ENCODE data around the gene ATG9A.

Gene ATG9A

DNA sequence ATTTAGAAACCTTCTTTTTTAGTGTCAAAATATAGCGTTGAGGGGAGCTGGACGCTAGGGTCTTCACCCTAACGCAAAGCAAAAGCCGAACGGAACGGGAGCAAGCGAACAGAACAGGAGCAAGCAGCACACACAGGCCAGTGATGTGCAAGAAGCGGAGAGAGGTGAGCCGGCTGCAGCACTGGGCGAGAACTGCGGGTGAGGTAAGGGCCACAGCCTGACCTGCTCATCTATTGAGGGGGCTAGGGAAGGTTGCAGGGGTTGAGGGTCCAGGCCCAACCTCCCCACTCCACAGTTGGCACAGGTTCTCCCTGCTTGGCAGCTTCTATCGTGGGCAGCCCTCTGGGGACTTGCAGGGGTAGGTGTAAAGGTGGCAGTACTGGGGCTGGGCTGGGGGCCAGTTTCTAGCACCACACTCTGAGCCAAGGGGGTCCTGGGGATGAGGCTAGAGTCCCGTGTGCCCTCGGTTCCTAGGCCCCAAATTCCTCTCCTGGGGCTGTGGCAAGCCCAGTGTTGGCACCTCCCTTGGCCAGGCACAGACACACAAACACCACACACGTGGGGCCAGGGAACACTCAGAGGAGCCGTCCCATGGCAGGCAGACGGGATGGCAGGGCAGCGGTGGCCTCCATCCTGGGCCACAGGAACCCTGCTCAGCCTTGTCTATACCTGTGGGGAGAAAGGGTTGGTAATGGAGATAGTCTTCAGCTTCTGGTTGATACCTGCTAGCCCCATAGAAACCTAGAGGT is 9.5 kb downstream of the ATG9A start:
- Histone ChIP-seq H2AFZ (ENCODE audit: low read depth, low read length) (no peak overlapping the region), H3K4me3 (ENCODE audit: low read length) (no peak overlapping the region), H3K36me3 (replicated peaks; ENCODE audit: low read depth, low read length) (peaks cover 3% of the 10 kb centered on the region), H3K9me3 (ENCODE audit: insufficient read depth, low read length) (no peaks in the 10 kb centered on the region), H3K9ac (ENCODE audit: low read length) (no peak overlapping the region), H3K27ac (ENCODE audit: low read length) (no peak overlapping the region), H3K4me1 (ENCODE audit: low read length) (no peaks in the 10 kb centered on the region), H4K20me1 (ENCODE audit: insufficient read depth, low read length) (no peaks in the 10 kb centered on the region), H3K4me2 (ENCODE audit: low read length) (no peak overlapping the region), H3K79me2 (ENCODE audit: low read length) (no peaks in the 10 kb centered on the region), H3K27me3 (ENCODE audit: low read depth, low read length) (no peaks in the 10 kb centered on the region)
- TF ChIP-seq, protein P1, sequence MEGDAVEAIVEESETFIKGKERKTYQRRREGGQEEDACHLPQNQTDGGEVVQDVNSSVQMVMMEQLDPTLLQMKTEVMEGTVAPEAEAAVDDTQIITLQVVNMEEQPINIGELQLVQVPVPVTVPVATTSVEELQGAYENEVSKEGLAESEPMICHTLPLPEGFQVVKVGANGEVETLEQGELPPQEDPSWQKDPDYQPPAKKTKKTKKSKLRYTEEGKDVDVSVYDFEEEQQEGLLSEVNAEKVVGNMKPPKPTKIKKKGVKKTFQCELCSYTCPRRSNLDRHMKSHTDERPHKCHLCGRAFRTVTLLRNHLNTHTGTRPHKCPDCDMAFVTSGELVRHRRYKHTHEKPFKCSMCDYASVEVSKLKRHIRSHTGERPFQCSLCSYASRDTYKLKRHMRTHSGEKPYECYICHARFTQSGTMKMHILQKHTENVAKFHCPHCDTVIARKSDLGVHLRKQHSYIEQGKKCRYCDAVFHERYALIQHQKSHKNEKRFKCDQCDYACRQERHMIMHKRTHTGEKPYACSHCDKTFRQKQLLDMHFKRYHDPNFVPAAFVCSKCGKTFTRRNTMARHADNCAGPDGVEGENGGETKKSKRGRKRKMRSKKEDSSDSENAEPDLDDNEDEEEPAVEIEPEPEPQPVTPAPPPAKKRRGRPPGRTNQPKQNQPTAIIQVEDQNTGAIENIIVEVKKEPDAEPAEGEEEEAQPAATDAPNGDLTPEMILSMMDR (IDR thresholded peaks at IDR 0.05; ENCODE audit: low read depth, low read length) = no peak
- no peak for TF ChIP-seq EZH2phosphoT487 (IDR thresholded peaks at IDR 0.05; ENCODE audit: low read depth)

DNA sequence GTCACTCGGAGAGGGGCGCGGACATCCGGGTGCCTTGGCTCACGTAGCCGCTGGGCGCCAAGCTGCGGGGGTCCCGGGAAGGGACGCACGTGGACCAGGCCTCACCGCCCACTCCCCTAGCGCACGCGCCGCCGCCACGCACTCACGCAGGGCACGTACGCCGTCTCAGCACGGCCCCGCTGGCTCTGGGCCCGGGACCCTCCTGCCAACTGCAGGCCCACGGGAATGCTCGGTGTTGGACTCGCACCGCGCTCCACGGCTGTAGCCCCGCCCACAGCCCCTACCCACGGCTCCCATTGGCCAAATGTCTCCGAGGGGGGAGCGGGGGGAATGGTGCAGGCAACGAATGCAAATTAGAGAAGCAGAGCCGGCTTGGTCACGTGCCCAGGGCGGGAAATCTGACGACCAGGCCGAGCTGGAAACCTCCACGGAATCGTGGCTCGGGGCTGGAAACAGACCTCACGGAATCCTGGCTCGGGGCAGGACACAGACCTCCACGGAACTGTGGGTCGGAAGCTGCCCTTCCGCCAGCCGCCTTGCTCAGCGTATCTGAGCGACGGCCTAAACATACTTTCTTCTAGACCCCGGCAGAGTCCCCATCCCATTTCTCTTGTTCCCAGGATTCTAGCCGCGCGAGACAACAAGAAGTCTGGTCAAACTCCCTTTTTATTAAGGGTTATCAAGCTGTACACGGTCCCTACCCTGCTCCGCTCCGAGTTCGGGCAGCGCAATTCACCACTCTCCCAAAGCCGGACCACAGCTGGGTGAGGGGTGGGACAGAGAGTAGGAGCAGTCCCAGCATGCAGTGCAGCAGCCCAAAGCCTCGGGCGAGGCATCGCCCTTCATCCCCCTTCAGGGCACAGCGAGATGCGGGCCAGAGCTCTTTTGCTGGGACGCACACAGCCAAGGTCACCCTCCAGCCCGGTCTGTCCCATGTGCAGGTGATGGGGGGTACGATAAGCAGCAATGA is 10.4 kb downstream of the ATG9A start, which contains the start of gene ABCB6:
Gene ABCB6, minus strand, starts transcription at position 227 of the 970 bp plus-strand sequence. CDS start 285 bp downstream, outside the sequence.
- no peak within 1 kb of the TSS for H2AFZ ChIP-seq (ENCODE audit: low read depth, low read length)
- H3K36me3 ChIP-seq (replicated peaks; ENCODE audit: low read depth, low read length) = peaks cover 1% of the 10 kb centered on the region
- H3K4me3 ChIP-seq (ENCODE audit: low read length) = no peak within 1 kb of the TSS
- TF ChIP-seq, protein P1 (IDR thresholded peaks at IDR 0.05; ENCODE audit: low read depth, low read length) = no peak
- no peak for TF ChIP-seq EZH2phosphoT487 (IDR thresholded peaks at IDR 0.05; ENCODE audit: low read depth)
- no peaks in the 10 kb centered on the region for H3K9me3 ChIP-seq (ENCODE audit: insufficient read depth, low read length)
- H4K20me1 ChIP-seq (ENCODE audit: insufficient read depth, low read length) = no peaks in the 10 kb centered on the region
- no peaks in the 10 kb centered on the region for H3K27me3 ChIP-seq (ENCODE audit: low read depth, low read length)
- no peaks in the 10 kb centered on the region for H3K4me1 ChIP-seq (ENCODE audit: low read length)
- H3K79me2 ChIP-seq (ENCODE audit: low read length) = no peaks in the 10 kb centered on the region
- H3K4me2 ChIP-seq (ENCODE audit: low read length) = no peak within 1 kb of the TSS
- no peak within 1 kb of the TSS for H3K9ac ChIP-seq (ENCODE audit: low read length)
- H3K27ac ChIP-seq (ENCODE audit: low read length) = no peak within 1 kb of the TSS

DNA sequence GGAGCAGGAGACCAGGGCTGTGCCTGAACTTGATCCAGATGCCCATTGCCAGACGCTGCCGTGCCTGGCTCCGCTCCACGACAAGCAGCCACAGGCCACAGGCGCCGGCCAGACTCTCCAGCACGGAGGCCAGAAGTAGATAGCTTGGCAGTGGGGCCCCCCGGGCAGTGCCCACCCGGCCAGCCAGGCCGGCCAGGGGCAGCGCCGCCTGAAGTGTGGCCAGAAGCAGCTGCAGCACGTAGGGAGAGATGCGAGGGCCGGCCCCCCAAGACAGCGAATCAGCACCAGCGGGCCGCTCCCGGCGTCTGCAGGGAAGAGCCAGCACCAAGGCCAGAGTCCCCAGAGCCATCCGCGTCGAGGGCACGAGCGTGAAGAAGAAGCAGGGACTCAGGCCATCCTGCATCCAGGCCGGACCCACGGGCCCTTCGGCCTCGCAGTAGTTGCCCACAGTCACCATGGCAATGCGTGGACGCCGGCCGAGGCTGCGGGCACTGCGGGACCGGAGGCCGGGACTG is 11.2 kb downstream of the ATG9A start:
- Histone ChIP-seq H3K4me2 (ENCODE audit: low read length) (no peak overlapping the region), H3K9me3 (ENCODE audit: insufficient read depth, low read length) (no peaks in the 10 kb centered on the region), H4K20me1 (ENCODE audit: insufficient read depth, low read length) (no peaks in the 10 kb centered on the region), H3K36me3 (replicated peaks; ENCODE audit: low read depth, low read length) (no peaks in the 10 kb centered on the region), H3K4me3 (ENCODE audit: low read length) (no peak overlapping the region), H3K9ac (ENCODE audit: low read length) (no peak overlapping the region), H3K27me3 (ENCODE audit: low read depth, low read length) (no peaks in the 10 kb centered on the region), H3K4me1 (ENCODE audit: low read length) (no peaks in the 10 kb centered on the region), H3K27ac (ENCODE audit: low read length) (no peak overlapping the region), H3K79me2 (ENCODE audit: low read length) (no peaks in the 10 kb centered on the region), H2AFZ (ENCODE audit: low read depth, low read length) (no peak overlapping the region)
- TF ChIP-seq EZH2phosphoT487 (IDR thresholded peaks at IDR 0.05; ENCODE audit: low read depth) = no peak
- TF ChIP-seq, protein P1 (IDR thresholded peaks at IDR 0.05; ENCODE audit: low read depth, low read length) = no peak

DNA sequence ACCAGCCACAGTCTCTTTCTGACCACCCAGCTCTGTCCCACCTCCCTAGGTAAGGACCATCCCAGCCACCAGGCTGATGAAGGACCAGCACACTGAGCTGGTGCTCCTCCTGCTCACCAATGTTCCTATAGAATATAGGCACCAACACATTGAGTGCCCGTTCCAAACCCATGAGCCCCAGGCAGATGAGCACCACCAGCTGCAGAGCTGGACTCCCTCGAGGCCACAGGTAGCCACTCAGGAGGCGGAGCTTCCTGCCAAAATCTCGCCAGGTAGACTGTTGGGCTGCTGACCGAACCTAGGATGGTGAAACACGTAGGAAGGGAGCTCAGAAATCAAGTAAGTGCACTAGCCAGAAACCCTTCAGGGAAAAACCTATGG is 12.9 kb downstream of the ATG9A start:
- Histone ChIP-seq H3K79me2 (ENCODE audit: low read length) (no peaks in the 10 kb centered on the region), H2AFZ (ENCODE audit: low read depth, low read length) (no peak overlapping the region), H3K36me3 (replicated peaks; ENCODE audit: low read depth, low read length) (no peaks in the 10 kb centered on the region), H3K4me1 (ENCODE audit: low read length) (no peaks in the 10 kb centered on the region), H3K9ac (ENCODE audit: low read length) (no peak overlapping the region), H3K27ac (ENCODE audit: low read length) (no peak overlapping the region), H3K4me2 (ENCODE audit: low read length) (no peak overlapping the region), H3K27me3 (ENCODE audit: low read depth, low read length) (no peaks in the 10 kb centered on the region), H3K9me3 (ENCODE audit: insufficient read depth, low read length) (no peaks in the 10 kb centered on the region), H4K20me1 (ENCODE audit: insufficient read depth, low read length) (no peaks in the 10 kb centered on the region), H3K4me3 (ENCODE audit: low read length) (no peak overlapping the region)
- no peak for TF ChIP-seq EZH2phosphoT487 (IDR thresholded peaks at IDR 0.05; ENCODE audit: low read depth)
- TF ChIP-seq, protein P1 (IDR thresholded peaks at IDR 0.05; ENCODE audit: low read depth, low read length) = no peak
